ENCODE measurements around the gene ZNF414. TPM values are rescaled to one million over a fixed set of nuclear protein-coding genes. Genes with fewer than 3 reads are reported as not detected.
A peak's percentile ranks its signal among the peaks of the same experiment; 100 is the strongest.

ZNF414 gene
- total RNA-seq, 2 donors from 2014 or later, result 8.2 to 13.5 TPM

DNA sequence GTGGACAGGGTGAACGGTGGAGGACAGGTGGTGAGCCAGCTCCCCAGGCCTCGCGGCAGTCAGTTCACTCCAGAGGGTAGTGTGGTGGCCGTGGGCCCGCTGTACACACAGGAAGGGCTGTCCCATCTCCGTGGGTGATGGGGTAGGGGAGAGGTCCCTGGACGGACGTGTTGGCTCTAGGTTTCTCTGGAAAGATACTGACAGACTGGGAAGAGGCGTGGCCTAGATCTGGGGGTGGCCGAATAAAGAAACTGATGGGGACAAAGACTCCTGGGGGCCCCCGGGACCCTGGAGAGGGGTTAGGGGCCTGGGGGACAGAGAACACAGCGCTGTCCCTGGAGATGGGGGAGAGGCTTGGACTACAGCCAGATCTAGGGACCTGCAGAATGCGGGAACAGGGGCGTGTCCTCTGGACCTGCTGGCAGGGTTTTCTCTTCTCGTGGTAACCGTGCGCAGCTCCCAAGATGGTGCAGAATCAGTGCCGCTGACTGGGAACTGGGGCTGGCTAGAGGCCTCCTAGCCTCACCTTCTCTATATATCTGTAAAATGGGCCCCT is 7.5 kb downstream of the ZNF414 start:
- no peaks in the 10 kb centered on the region for H3K9me3 ChIP-seq
- no peak for TF ChIP-seq CTCF (IDR thresholded peaks at IDR 0.05)
- H3K36me3 ChIP-seq, result peaks cover 6% of the 10 kb centered on the region
- H3K4me1 ChIP-seq, result peaks cover 0 to 11% of the 10 kb centered on the region in 2 donors
- H3K4me3 ChIP-seq, result peak overlapping the region; percentile 46 to 62
- H3K27ac ChIP-seq, result peak overlapping the region; percentile 26 to 41
- no peaks in the 10 kb centered on the region for H3K27me3 ChIP-seq
- no peak for DNase-seq (ENCODE audit: low spot score)

GRCh38 chr19:8505680-8506401 is 8.1 kb downstream of the ZNF414 start:
- peak overlapping the region; percentile 46 to 62 for H3K4me3 ChIP-seq
- no peaks in the 10 kb centered on the region for H3K27me3 ChIP-seq
- H3K4me1 ChIP-seq, result peaks cover 0 to 11% of the 10 kb centered on the region in 2 donors
- H3K27ac ChIP-seq, result peak overlapping the region; percentile 26 to 41
- no peaks in the 10 kb centered on the region for H3K36me3 ChIP-seq
- H3K9me3 ChIP-seq, result no peaks in the 10 kb centered on the region
- TF ChIP-seq CTCF (IDR thresholded peaks at IDR 0.05), result peak; percentile 87 to 92
- peak; percentile 68 for DNase-seq (ENCODE audit: low spot score)

DNA sequence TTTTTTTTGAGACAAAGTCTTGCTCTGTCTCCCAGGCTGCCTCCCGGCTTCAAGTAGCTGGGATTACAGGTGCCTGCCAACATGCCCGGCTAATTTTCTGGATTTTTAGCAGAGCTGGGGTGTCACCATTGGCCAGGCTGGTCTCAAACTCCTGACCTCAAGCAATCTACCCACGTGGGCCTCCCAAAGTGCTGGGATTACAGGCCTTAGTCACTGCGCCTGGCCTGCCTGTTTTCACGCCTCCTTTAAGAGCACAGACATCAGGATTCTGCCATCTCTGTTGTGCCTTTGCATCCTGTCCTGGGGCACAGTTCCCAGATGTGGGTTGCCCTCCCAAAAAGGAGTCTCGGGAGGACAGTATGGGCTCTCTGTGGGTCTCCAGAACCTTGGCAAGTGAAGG is 9.0 kb downstream of the ZNF414 start:
- no peak for DNase-seq (ENCODE audit: low spot score)
- Histone ChIP-seq H3K36me3 (no peaks in the 10 kb centered on the region), H3K9me3 (no peaks in the 10 kb centered on the region), H3K27ac (no peak overlapping the region), H3K4me3 (no peak overlapping the region), H3K27me3 (no peaks in the 10 kb centered on the region), H3K4me1 (peaks cover 0 to 11% of the 10 kb centered on the region in 2 donors)
- no peak for TF ChIP-seq CTCF (IDR thresholded peaks at IDR 0.05)

DNA sequence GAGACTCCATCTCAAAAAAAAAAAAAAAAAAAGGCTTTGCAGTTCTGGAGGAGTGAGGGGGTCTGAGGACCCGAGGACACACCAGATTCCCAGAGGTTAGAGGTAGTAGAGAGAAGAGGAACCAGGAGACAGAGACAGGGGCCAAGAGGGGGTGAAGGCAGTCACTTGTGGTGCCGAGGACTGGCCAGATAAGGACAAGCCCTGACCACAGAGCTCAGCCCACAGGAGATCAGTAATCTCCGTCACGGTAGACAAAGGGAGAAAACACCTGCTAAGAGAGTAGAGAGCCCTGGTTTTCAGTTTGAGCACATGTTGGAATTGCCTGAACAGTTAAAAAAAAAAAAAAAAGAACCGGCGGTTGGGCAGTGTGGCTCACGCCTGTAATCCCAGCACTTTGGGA is 9.8 kb downstream of the ZNF414 start:
- no peak for TF ChIP-seq CTCF (IDR thresholded peaks at IDR 0.05)
- H3K27me3 ChIP-seq, result no peaks in the 10 kb centered on the region
- no peak overlapping the region for H3K4me3 ChIP-seq
- no peak for DNase-seq (ENCODE audit: low spot score)
- H3K36me3 ChIP-seq, result no peaks in the 10 kb centered on the region
- peaks cover 0 to 11% of the 10 kb centered on the region in 2 donors for H3K4me1 ChIP-seq
- H3K9me3 ChIP-seq, result no peaks in the 10 kb centered on the region
- H3K27ac ChIP-seq, result no peak overlapping the region

DNA sequence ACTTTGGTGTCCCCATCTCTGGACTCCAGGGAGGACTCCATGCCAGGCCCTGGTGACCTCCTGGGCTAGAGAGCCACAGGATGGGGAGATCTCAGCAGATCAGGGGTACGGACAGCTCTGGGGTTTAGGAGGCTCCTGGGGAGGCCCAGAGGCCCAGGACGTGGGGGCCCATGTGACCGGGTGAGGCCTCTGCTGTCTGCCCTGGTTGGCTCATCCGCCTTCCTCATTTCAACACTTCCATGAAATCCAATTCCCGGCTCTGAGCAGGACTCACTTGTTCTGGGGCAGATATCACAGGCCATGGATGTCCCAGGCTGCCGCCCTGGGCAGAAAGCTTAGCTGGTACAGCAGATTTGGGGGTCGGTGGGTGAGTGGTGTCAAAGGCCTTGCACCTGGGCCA is 10.5 kb downstream of the ZNF414 start:
- Histone ChIP-seq H3K4me3 (no peak overlapping the region), H3K36me3 (no peaks in the 10 kb centered on the region), H3K27me3 (no peaks in the 10 kb centered on the region), H3K27ac (no peak overlapping the region), H3K4me1 (peaks cover 0 to 11% of the 10 kb centered on the region in 2 donors), H3K9me3 (no peaks in the 10 kb centered on the region)
- no peak for TF ChIP-seq CTCF (IDR thresholded peaks at IDR 0.05)
- no peak for DNase-seq (ENCODE audit: low spot score)

All from right atrium auricular region (tissue), 2 donors.